H1 (cell line): Measurements from ENCODE around the gene RFX3.

Experiments used
- BACH1 ChIP-seq: IDR thresholded peaks from 2 replicates; pipeline ENCODE4 v1.6.1; 2012; ENCODE audit warnings: low read length, improper control_type of control experiment
- EGR1 ChIP-seq: IDR thresholded peaks from 2 replicates; pipeline ENCODE4 v1.6.1; 2011; ENCODE audit warnings: low read depth, low read length, borderline replicate concordance
- MAFK ChIP-seq: IDR thresholded peaks from 2 replicates; pipeline ENCODE4 v1.6.1; 2012; ENCODE audit warnings: low read depth, mild to moderate bottlenecking, improper control_type of control experiment, low read length
- POLR2A ChIP-seq, 2 experiments: IDR thresholded peaks; 1 replicate in 1 of 2; 2 replicates in 1 of 2; pipeline ENCODE4 v1.6.1; 2011; ENCODE audit warnings: low read depth in 2 of 2, low read length in 2 of 2, mild to moderate bottlenecking in 2 of 2; ENCODE audit errors: control extremely low read depth in 1 of 2
- POLR2AphosphoS5 ChIP-seq: IDR thresholded peaks from 2 replicates; pipeline ENCODE4 v1.6.1; 2011; ENCODE audit warnings: low read depth, low read length
- RAD21 ChIP-seq, 2 experiments: IDR thresholded peaks in 1 of 2; conservative IDR thresholded peaks in 1 of 2; 2 replicates each; pipeline ENCODE4 v1.6.1; 2011; ENCODE audit warnings: low read depth in 2 of 2, low read length in 2 of 2, improper control_type of control experiment in 1 of 2, inconsistent platforms in 1 of 2, mild to moderate bottlenecking in 1 of 2, moderate library complexity in 1 of 2
- RFX5 ChIP-seq: IDR thresholded peaks from 2 replicates; pipeline ENCODE4 v1.6.1; 2011; ENCODE audit warnings: low read depth, low read length, improper control_type of control experiment, borderline replicate concordance
- SRF ChIP-seq: IDR thresholded peaks from 2 replicates; pipeline ENCODE4 v1.6.1; 2011; ENCODE audit warnings: mild to moderate bottlenecking, low read depth, low read length, moderate library complexity
- TBP ChIP-seq: IDR thresholded peaks from 2 replicates; pipeline ENCODE4 v1.6.1; 2011; ENCODE audit warnings: low read depth, low read length, improper control_type of control experiment
- ZNF274 ChIP-seq: IDR thresholded peaks from 2 replicates; pipeline ENCODE4 v1.7.0; 2012; ENCODE audit warnings: low read length, borderline replicate concordance; ENCODE audit errors: extremely low read depth
- TF ChIP-seq, protein P1 (sequence below), 3 experiments: IDR thresholded peaks; 1 replicate in 2 of 3; 2 replicates in 1 of 3; pipeline versions ENCODE4 v1.5.1 to v1.6.1; 2011; ENCODE audit warnings: low read length in 3 of 3, mild to moderate bottlenecking in 3 of 3, inconsistent platforms in 2 of 3, low read depth in 1 of 3, moderate library complexity in 1 of 3; ENCODE audit not compliant: insufficient read depth in 1 of 3; ENCODE audit errors: control extremely low read depth in 1 of 3

DNA sequence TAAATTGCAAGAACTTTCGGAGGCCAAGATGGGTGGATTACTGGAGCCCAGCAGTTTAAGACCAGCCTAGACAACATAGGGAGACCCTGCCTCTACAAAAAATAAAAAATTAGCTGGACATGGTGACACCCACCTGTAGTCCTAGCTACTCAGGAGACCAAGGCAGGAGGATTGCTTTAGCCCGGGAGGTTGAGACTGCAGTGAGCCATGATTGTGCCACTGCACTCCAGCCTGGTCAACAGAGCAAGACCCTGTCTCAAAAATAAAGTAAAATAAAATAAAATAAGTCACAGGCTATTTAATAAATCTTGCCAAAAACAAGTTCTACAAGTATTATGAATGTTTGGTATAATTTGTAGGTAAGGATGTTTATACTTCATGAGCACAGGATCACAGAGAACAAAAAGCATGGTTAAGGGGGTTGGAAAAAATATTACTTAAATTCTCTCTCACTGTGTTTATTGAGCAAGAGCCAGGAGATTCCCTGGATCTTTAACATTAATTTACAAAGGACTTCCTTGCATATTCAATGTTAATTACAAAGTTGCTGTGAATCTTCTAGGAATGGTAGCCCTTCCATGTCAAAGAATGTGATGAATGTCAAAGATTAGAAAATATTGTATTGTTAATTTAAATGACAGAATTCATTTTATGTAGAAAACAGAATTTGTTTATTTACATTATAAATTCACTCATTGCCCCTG lies 164.0 kb downstream of the RFX3 start:
- TF ChIP-seq, protein P1, sequence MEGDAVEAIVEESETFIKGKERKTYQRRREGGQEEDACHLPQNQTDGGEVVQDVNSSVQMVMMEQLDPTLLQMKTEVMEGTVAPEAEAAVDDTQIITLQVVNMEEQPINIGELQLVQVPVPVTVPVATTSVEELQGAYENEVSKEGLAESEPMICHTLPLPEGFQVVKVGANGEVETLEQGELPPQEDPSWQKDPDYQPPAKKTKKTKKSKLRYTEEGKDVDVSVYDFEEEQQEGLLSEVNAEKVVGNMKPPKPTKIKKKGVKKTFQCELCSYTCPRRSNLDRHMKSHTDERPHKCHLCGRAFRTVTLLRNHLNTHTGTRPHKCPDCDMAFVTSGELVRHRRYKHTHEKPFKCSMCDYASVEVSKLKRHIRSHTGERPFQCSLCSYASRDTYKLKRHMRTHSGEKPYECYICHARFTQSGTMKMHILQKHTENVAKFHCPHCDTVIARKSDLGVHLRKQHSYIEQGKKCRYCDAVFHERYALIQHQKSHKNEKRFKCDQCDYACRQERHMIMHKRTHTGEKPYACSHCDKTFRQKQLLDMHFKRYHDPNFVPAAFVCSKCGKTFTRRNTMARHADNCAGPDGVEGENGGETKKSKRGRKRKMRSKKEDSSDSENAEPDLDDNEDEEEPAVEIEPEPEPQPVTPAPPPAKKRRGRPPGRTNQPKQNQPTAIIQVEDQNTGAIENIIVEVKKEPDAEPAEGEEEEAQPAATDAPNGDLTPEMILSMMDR (IDR thresholded peaks at IDR 0.05; ENCODE audit: control extremely low read depth in 1 of 3, insufficient read depth in 1 of 3, low read depth in 1 of 3, low read length in 3 of 3), result no peak
- TF ChIP-seq POLR2AphosphoS5 (no peak), SRF (no peak), RAD21 (IDR thresholded peaks at IDR 0.05 in 1 of 2, conservative IDR thresholded peaks at IDR 0.05 in 1 of 2; ENCODE audit: low read depth in 2 of 2, low read length in 2 of 2) (no peak), POLR2A (IDR thresholded peaks at IDR 0.05; ENCODE audit: control extremely low read depth in 1 of 2, low read depth in 2 of 2, low read length in 2 of 2) (no peak), MAFK (no peak), EGR1 (no peak), BACH1 (no peak), ZNF274 (no peak), TBP (no peak), RFX5 (no peak)
